Osteoblast (primary cell): ENCODE measurements around the gene TLE4. TPM values are rescaled to one million over a fixed set of nuclear protein-coding genes. Genes with fewer than 3 reads are reported as not detected.

Experiments used
- DNase-seq: peaks from one replicate; pipeline ENCODE4 v3.0.0; 2011; ENCODE audit warnings: low spot score, mixed read lengths; ENCODE audit not compliant: insufficient read length; ENCODE audit errors: missing footprints
- H2AFZ ChIP-seq: 2 replicates; pipeline ENCODE4 v1.6.0; 2011; ENCODE audit warnings: mild to moderate bottlenecking, low read length
- H3K27ac ChIP-seq: 2 replicates; pipeline ENCODE4 v1.5.1; 2011; ENCODE audit warnings: mild to moderate bottlenecking, low read depth, low read length, moderate library complexity
- H3K27me3 ChIP-seq: 2 replicates; pipeline ENCODE4 v1.6.0; 2012; ENCODE audit warnings: mild to moderate bottlenecking, control low read depth, inconsistent platforms, low read length, moderate library complexity; ENCODE audit not compliant: insufficient read depth
- H3K36me3 ChIP-seq: 2 replicates; pipeline ENCODE4 v1.5.1; 2011; ENCODE audit warnings: mild to moderate bottlenecking, low read length, control low read depth, moderate library complexity; ENCODE audit not compliant: insufficient read depth
- H3K4me1 ChIP-seq: 2 replicates; pipeline ENCODE4 v1.5.1; 2011; ENCODE audit warnings: mild to moderate bottlenecking, low read length, control low read depth, moderate library complexity; ENCODE audit not compliant: insufficient read depth
- H3K4me2 ChIP-seq: 2 replicates; pipeline ENCODE4 v1.6.0; 2011; ENCODE audit warnings: mild to moderate bottlenecking, low read length; ENCODE audit not compliant: insufficient read depth
- H3K4me3 ChIP-seq: fragments of 200-600 bp; sonication (generic); 3 replicates; pipeline ENCODE4 v1.5.1; 2012; ENCODE audit warnings: mild to moderate bottlenecking, low read length, inconsistent platforms; ENCODE audit not compliant: insufficient read depth
- H3K79me2 ChIP-seq: 2 replicates; pipeline ENCODE4 v1.6.0; 2012; ENCODE audit warnings: mild to moderate bottlenecking, low read length, control low read depth, inconsistent platforms; ENCODE audit not compliant: insufficient read depth
- H3K9me3 ChIP-seq: 2 replicates; pipeline ENCODE4 v1.5.1; 2011; ENCODE audit warnings: low read depth, low read length, control low read depth
- H4K20me1 ChIP-seq: 2 replicates; pipeline ENCODE4 v1.6.0; 2012; ENCODE audit warnings: mild to moderate bottlenecking, low read length, control low read depth; ENCODE audit not compliant: insufficient read depth
- total RNA-seq: library from RNA; depleted of rRNA; stranded (reverse); fragments of >200 nt; gene quantifications from 2 replicates; pipeline ENCODE4 v1.2.3, GENCODE V29; 2012
- TF ChIP-seq, protein P1 (sequence below): IDR thresholded peaks from 2 replicates; pipeline ENCODE4 v1.5.1; 2011; ENCODE audit warnings: mild to moderate bottlenecking, low read depth, low read length, moderate library complexity; ENCODE audit errors: extremely low read depth

Gene TLE4
- total RNA-seq, 1 donor: 62.2 TPM

- Histone ChIP-seq H3K4me2 (no peak overlapping the region), H3K27me3 (no peaks in the 10 kb centered on the region), H2AFZ (no peak overlapping the region), H3K9me3 (no peaks in the 10 kb centered on the region), H4K20me1 (no peaks in the 10 kb centered on the region), H3K36me3 (peaks cover 86% of the 10 kb centered on the region), H3K4me1 (peaks cover 4% of the 10 kb centered on the region), H3K4me3 (no peak overlapping the region), H3K79me2 (no peaks in the 10 kb centered on the region), H3K27ac (no peak overlapping the region)
- TF ChIP-seq, protein P1, sequence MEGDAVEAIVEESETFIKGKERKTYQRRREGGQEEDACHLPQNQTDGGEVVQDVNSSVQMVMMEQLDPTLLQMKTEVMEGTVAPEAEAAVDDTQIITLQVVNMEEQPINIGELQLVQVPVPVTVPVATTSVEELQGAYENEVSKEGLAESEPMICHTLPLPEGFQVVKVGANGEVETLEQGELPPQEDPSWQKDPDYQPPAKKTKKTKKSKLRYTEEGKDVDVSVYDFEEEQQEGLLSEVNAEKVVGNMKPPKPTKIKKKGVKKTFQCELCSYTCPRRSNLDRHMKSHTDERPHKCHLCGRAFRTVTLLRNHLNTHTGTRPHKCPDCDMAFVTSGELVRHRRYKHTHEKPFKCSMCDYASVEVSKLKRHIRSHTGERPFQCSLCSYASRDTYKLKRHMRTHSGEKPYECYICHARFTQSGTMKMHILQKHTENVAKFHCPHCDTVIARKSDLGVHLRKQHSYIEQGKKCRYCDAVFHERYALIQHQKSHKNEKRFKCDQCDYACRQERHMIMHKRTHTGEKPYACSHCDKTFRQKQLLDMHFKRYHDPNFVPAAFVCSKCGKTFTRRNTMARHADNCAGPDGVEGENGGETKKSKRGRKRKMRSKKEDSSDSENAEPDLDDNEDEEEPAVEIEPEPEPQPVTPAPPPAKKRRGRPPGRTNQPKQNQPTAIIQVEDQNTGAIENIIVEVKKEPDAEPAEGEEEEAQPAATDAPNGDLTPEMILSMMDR: no peak
- DNase-seq: no peak
Measured at GRCh38 chr9:79719989-79720388, 148.2 kb downstream of the TLE4 start.

GRCh38 chr9:79731171-79731890, 159.6 kb downstream of the TLE4 start:
- Histone ChIP-seq H3K27ac (no peak overlapping the region), H3K36me3 (peaks cover 6% of the 10 kb centered on the region), H3K27me3 (no peaks in the 10 kb centered on the region), H3K4me1 (no peaks in the 10 kb centered on the region), H4K20me1 (no peaks in the 10 kb centered on the region), H3K79me2 (no peaks in the 10 kb centered on the region), H2AFZ (no peak overlapping the region), H3K9me3 (no peaks in the 10 kb centered on the region), H3K4me3 (no peak overlapping the region), H3K4me2 (no peak overlapping the region)
- TF ChIP-seq, protein P1: no peak
- DNase-seq: no peak

GRCh38 chr9:79735023-79735779, 163.4 kb downstream of the TLE4 start:
- Histone ChIP-seq H2AFZ (no peak overlapping the region), H3K27me3 (no peaks in the 10 kb centered on the region), H3K4me1 (no peaks in the 10 kb centered on the region), H3K79me2 (no peaks in the 10 kb centered on the region), H3K9me3 (no peaks in the 10 kb centered on the region), H3K4me3 (no peak overlapping the region), H4K20me1 (no peaks in the 10 kb centered on the region), H3K4me2 (no peak overlapping the region), H3K27ac (no peak overlapping the region), H3K36me3 (no peaks in the 10 kb centered on the region)
- DNase-seq: no peak
- TF ChIP-seq, protein P1: no peak

- no peak for DNase-seq
Measured at GRCh38 chr9:79736051-79736450, 164.3 kb downstream of the TLE4 start.

More at GRCh38 chr9:79736051-79736450, 164.3 kb downstream of the TLE4 start:
- H2AFZ ChIP-seq: no peak overlapping the region
- no peak overlapping the region for H3K27ac ChIP-seq
- no peak overlapping the region for H3K4me3 ChIP-seq
- no peaks in the 10 kb centered on the region for H3K79me2 ChIP-seq
- no peaks in the 10 kb centered on the region for H3K36me3 ChIP-seq
- no peaks in the 10 kb centered on the region for H3K9me3 ChIP-seq
- H3K27me3 ChIP-seq: no peaks in the 10 kb centered on the region
- no peaks in the 10 kb centered on the region for H4K20me1 ChIP-seq
- no peaks in the 10 kb centered on the region for H3K4me1 ChIP-seq
- H3K4me2 ChIP-seq: no peak overlapping the region
- TF ChIP-seq, protein P1: no peak
